ENCODE results near the gene CLN3.
"Not testable (repeated sequence)": the region's sequence is repeated elsewhere in the genome, so short reads cannot be mapped to it uniquely, and the experiment has no call there.

The CLN3 gene

DNA sequence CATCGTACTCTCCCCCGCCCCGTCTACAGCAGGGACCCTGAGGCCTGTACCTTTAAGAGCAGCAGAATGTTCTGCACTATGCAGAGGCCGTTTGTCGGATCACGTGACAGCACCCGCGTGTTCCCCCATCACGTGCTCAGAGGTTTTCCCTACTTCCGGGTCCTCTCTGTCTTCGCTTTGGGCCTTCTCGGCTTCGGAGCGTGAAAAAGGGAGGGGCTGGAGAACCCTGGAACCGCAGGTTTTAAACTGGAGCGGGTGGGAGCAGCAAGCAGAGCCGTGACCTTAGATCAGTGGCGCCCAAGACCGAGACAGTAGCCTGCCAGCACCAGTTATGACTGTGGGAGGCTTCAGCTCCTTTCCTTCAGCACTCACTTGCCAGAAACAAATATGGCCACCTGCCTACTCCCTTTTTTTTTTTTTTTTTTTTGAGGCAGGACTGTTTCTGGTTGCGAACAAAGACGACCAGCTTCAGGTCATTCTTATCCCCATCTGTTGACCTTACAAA lies at the start of gene CLN3:
TSS of gene CLN3 (minus strand) at position 105 of the 505 bp plus-strand sequence. CDS start 315 bp downstream, outside the sequence.
- peak; percentile 82 for DNase-seq (ENCODE audit: low read depth)

DNA sequence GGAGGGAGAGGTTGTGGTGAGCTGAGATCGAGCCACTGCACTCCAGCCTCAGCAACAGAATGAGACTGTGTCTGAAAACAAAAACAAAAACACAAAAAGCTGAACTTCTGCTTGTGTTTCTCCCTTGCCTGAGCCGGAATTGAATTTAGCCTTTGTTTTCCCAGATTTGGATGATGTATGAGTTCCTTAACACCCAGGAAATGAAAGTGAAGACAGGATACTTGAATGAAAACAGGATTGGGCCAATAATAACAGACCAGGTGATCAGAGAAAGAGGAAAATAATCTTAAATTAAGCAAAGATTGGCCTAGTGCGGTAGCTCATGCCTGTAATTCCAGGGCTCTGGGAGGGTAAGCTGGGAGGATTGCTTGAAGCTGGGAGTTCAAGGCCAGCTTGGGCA lies 48.5 kb upstream of the CLN3 start:
- no peak for DNase-seq (ENCODE audit: low read depth)

- no peak for DNase-seq (ENCODE audit: low read depth)
These were observed 47.1 kb upstream of the CLN3 start, which contains the start of gene NUPR1 for GRCh38 chr16:28538733-28539596. TSS of gene NUPR1 (minus strand) at chr16:28538974. CDS start at chr16:28538907, 67 bp downstream.

GRCh38 chr16:28537964-28538732 lies 46.3 kb upstream of the CLN3 start:
- no peak for DNase-seq (ENCODE audit: low read depth)

- DNase-seq (ENCODE audit: low read depth) = no peak
These were observed 45.2 kb upstream of the CLN3 start for GRCh38 chr16:28537076-28537475.

DNA sequence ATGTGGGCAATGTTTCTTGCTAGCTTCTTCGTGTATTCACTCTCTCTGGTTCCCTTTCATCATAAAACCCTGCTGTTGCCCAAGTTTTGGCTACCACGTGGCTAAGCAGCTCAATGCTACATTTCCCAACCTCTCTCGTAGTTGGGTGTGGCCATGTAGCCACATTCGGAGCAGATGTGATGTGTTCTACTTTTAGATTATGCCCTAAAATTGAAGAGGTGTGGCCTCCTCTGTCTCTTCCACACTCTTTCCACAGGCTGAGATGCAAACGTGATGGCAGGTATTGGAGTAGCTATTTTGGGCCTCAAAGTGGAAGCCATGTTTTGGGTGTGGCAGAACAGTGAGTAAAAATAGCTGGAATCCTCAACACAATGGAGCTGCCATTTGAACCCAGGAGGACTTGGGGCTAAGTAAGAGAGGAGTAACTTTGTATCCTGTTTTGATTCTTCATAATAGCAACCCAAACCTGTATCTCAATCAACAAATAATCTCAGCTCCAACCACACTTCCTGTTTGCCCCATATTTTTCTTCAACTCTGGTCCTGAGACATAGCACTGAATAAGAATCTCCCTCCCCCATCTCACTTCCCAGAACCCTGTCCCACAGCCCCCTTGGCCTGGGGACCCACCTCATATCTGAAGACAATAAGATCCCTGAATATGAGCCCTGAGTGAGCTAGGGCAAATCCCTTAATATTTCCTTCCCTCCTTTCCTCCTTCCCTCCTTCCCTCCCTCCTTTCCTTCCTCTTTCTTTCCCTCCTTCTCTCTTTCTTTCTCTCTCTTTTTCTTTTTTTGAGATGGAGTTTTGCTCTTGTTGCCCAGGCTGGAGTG lies 42.9 kb upstream of the CLN3 start:
- no peak for DNase-seq (ENCODE audit: low read depth)

GRCh38 chr16:28532940-28533647 lies 41.2 kb upstream of the CLN3 start:
- no peak for DNase-seq (ENCODE audit: low read depth)

DNA sequence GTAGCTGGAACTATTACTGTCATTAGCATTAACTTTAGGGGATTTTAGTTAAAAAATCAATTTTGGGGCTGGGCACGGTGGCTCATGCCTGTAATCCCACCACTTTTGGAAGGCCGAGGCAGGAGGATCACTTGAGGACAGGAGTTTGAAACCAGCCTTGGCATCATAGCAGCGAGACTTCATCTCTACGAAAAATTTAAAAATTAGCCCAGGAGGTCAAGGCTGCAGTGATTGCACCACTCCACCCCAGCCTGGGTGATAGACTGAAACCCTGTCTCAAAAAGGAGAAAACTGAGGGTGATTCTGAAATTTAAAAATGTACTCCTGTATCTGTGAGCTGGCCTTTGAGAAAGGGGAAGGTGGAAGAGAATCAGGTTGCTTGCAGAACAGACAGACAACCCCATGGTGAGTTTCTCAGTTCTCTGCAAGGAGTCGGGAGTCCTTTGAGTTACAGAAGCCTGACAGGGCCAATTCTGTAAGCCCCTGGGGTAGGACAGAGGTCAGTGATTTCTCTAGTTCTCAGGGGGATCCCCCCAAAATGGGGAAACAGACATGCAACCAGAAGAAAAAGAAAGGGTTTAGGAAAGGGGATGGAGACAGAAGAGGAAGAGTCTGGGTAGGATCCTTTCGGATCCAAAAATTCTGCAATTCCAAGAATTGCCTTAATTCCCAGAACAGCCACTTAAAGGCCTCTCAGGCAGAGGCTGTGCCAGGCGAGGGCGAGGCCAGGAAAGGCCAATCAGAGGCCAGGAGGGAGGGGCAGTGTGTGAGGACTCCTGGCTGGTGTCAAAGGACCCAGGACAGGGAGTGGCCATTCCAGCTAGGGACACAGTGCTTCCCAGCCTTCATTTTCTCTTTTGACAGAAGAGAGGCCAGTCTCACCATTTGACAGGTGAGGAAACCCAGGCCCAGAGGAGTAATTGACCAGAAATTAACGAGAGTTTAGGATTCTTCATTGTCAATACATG lies 40.2 kb upstream of the CLN3 start:
- DNase-seq (ENCODE audit: low read depth) = no peak

DNA sequence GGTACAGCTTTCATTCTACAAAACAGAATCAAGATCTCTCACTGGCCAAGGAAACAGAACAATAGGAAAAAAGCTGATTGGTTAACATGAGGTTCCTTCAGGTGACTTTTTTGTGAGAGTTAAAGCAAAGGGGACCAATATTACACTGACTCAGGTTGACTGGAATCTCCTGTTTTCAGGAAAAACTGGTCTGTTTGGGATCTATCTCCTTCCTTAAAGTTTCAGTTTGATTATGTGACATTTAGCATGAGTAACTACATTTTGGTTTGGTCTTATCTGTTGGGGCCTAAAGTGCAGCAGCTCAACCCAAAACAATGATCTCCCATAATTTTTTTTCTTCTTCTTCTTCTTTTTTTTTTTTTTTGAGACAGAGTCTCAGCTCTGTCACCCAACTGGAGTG lies 37.2 kb upstream of the CLN3 start:
- no peak for DNase-seq (ENCODE audit: low read depth)

DNA sequence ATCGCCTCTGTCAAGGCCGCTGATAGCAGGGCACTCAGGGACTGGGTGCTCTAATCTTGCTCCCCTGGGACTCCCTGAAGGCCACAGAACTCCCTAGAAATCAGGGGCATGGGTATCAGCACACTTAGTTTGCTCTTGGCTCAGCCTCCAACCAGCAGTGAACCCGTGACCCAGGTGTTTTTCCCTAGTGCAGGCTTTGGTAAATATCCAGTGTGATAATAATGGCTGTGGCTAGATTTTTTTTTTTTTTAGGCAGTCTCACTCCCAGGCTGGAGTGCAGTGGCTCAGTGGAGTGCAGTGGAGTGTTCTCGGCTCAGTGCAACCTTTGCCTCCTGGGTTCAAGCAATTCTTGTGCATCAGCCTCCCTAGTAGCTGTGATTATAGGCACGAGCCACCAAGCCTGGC lies 36.6 kb upstream of the CLN3 start:
- no peak for DNase-seq (ENCODE audit: low read depth)

- DNase-seq (ENCODE audit: low read depth) = no peak
These were observed 36.1 kb upstream of the CLN3 start for GRCh38 chr16:28527985-28528384.

DNA sequence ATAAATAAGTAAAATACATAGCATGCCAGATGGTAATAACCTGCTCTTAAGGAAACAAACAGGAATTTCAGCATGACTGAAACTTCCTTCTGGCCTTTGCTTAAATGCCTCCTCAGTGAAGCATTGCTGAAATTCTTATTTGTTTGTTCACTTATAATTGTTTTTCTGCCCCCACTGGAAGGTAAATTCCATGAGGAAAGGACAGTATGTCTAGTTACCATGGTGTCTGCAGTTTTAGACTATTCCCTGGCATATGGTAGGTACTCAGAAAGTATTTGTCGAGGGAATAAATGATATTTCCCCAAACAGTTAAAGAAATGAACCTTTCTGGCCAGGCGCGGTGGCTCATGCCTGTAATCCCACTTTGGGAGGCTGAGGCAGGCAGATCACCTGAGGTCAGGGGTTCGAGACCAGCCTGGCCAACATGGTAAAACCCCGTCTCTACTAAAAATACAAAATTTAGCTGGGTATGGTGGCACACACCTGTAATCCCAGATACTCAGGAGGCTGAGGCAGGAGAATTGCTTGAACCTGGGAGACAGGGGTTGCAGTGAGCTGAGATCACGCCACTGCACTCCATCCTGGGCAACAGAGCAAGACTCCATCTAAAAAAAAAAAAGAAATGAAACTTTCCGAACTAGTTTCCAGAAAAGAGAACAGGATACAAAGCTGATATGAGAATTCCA lies 35.4 kb upstream of the CLN3 start:
- DNase-seq (ENCODE audit: low read depth) = not testable (repeated sequence)

GRCh38 chr16:28526201-28527099 lies 34.6 kb upstream of the CLN3 start:
- no peak for DNase-seq (ENCODE audit: low read depth)

GRCh38 chr16:28524681-28525171 lies 32.9 kb upstream of the CLN3 start:
- no peak for DNase-seq (ENCODE audit: low read depth)

DNA sequence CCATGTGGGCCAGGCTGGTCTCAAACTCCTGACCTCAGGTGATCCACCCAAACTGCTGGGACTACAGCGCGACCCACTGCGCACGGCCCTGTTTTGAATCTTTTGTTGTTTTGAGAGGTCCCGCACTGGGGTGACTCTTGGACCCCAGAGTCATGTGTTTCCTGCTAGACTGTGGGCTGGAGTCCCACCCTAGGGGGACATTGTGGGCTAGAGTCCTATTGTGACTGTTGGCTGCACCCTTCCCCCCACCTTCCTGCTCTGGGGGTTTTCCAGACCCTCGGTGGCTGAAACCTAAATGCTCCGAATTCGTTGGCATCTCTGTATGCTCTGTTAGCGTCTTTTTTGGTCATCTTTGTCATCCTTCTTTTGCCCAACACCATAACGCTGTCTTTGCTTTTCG lies 30.9 kb upstream of the CLN3 start:
- DNase-seq (ENCODE audit: low read depth) = no peak

GRCh38 chr16:28521436-28521835 lies 29.6 kb upstream of the CLN3 start:
- no peak for DNase-seq (ENCODE audit: low read depth)

GRCh38 chr16:28520672-28521071 lies 28.8 kb upstream of the CLN3 start:
- DNase-seq (ENCODE audit: low read depth) = no peak

DNA sequence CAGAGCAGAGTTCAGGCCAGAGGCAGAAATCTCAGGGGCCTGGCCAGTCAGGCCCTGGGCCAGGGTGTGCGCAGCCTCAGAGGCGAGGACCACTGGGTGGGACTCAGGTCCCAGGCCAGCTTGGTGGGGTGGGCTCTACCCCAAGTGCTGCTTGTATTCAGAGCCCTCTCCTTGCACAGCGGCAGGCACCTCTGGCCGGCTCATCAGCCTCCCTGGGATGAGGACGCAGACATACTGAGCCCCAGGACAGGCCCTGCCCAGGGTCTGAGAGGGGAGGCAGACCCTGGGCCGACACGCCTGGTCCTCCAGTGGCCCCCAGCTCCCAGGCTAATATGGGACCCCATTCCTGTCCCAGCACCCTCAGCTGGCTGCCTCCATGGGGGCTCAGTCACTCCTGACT lies 22.4 kb upstream of the CLN3 start:
- no peak for DNase-seq (ENCODE audit: low read depth)

Data from stimulated activated CD4-positive, alpha-beta T cell treated with anti-CD3 and anti-CD28 coated beads, Interleukin-2, amount 100 ng/mL, for 4 hours (primary cell).